GM12874 (cell line): ENCODE data around the gene CHM.

Experiments used
- TF ChIP-seq, protein P1 (sequence below): IDR thresholded peaks from 2 replicates; pipeline ENCODE4 v1.5.1; 2011; ENCODE audit warnings: low read depth, mild to moderate bottlenecking, control low read depth, low read length, moderate library complexity; ENCODE audit not compliant: insufficient read depth

Gene CHM

DNA sequence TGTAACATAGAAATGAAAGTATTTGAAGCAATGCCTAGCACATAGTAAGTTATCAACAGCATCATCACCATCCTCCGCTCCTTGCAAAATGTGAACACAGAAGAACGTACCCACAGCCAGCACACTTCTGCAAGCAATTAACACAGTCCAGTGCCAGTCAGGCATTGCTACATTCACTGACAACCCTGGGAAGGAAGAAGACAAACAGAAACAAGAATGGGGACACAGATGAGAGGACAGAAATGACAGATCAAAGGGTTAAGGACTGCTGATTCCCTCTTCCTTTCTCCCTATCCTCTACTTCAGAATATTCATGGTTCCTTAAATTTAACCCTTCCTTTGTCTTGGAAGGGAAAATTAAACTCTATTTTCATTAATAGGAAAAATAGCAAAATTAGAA, 53.1 kb downstream of the CHM start:
- TF ChIP-seq, protein P1, sequence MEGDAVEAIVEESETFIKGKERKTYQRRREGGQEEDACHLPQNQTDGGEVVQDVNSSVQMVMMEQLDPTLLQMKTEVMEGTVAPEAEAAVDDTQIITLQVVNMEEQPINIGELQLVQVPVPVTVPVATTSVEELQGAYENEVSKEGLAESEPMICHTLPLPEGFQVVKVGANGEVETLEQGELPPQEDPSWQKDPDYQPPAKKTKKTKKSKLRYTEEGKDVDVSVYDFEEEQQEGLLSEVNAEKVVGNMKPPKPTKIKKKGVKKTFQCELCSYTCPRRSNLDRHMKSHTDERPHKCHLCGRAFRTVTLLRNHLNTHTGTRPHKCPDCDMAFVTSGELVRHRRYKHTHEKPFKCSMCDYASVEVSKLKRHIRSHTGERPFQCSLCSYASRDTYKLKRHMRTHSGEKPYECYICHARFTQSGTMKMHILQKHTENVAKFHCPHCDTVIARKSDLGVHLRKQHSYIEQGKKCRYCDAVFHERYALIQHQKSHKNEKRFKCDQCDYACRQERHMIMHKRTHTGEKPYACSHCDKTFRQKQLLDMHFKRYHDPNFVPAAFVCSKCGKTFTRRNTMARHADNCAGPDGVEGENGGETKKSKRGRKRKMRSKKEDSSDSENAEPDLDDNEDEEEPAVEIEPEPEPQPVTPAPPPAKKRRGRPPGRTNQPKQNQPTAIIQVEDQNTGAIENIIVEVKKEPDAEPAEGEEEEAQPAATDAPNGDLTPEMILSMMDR, result no peak

DNA sequence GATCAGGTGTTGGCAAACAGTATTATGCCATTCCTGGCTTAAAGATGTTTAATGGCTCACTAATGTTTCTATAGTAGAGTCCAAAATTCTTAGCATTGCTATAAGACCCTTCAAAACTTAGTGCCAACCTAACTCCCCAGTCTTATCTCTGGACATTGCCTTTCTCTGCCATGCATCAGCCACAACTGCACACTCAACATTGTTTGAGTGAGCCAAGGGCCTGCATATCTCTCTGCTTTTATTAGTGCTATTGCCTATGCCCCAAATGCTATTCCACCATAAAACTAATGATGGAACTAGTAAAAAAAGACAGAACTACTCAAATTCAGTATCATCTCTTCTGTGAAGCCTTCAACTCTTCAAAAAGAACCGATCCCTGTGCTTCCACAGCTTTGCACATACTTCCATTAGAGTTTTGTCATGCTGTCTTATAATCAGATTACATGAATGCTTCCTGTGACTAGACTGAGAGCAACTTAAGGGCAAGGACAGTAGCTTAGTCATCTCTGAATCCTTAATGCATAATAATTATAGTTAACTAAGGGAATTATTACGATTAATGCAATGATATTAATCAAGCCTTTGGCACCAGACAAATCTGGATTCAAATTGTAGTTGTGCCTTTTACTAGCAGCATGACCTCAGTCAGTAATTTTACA, 53.7 kb downstream of the CHM start:
- TF ChIP-seq, protein P1, result no peak

DNA sequence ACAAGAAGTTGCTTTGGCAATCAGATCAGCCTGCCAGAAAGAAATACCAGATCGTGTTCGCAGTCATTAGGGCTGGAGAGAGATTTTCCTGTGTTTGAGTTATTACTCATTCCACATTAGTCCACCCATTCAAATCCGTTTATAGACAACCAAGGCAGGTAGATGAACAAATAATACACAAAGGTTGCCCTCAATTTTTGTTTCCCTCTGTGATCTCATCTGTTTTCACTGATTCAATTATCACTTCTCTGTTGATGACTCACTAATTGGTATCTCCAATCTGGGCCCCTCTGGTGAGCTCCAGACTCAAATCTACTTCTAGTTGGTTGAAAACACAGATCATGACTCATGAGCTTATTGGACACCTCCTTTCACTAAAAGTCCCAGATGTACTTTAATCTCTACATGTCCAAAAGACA, 54.5 kb downstream of the CHM start:
- TF ChIP-seq, protein P1, result no peak

DNA sequence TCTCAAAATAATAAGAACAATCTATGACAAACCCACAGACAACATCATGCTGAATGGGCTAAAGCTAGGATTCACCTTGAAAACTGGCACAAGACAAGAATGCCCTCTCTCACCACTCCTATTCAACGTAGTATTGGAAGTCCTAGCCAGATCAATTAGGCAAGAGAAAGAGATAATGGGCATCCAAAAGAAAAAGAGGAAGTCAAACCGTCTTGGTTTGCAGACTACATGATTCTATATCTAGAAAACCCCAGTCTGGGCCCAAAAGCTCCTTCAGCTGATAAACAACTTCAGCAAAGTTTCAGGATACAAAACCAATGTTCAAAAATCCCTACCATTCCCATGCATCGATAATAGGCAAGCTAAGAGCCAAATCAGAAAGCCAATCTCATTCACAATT, 59.0 kb downstream of the CHM start:
- TF ChIP-seq, protein P1, result no peak

DNA sequence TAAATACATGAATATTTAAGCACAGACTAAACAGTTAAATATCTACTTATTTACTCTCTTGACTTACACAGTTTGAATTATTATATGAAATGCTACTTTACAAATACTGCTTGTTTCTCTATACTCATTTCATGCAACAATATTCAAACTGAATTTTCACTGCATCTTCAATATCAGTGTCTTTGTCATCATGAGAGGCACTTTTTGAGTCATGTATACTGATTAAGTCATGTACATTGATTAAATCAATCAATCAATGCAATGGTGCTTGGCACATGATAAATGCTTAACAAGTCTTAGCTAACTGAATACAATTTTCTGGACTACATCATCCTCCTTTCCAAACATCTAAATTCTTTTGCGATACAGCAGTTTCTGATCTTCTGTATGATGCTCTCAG, 67.1 kb downstream of the CHM start:
- TF ChIP-seq, protein P1, result no peak

DNA sequence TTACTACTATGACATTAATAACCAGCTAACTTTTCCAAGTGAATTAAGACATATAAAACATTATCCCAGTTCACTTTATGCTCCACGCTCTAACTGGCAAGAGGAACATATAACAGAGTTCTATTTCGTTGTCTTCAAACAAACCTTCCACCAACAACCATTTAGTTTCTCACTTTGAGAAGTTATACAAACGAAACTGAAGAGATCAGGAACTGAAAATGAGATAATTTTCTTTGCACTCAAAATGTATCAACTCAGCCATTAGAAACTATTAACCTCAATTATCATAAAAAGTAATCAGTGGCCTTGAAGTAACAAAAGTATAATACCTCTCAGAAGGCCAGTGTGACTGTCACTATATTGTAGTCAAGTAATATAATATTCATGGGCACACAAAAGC, 70.1 kb downstream of the CHM start:
- TF ChIP-seq, protein P1, result no peak

DNA sequence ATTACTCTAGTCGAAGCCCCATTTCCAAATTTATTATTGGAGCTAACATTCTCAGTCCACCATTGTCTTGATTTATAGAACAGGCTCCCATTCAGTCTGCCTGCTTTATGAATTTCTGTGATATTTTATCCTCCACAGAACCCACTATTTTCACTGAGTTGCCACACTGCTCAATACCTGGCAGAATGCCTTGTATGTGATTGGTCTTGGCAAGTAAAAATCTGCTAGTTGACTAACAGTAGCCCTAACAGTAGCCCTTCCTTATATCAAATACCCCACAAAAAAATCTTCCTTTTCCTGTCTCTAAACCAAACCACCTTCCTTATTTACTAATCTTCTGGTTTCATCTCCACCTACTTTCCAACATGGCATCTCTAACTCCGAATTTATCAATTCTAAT, 82.6 kb downstream of the CHM start:
- TF ChIP-seq, protein P1, result no peak
